B cell (primary cell): ENCODE measurements around the gene GSTP1. TPM values are rescaled to one million over a fixed set of nuclear protein-coding genes. Genes with fewer than 3 reads are reported as not detected.

ENCODE experiments used
- ATAC-seq: fragments of 200-7000 bp; cut with Tn5 transposase; one replicate; pipeline ENCODE4 v1.10.0; 2021; ENCODE audit warnings: low read depth, mild to moderate bottlenecking, moderate number of reproducible peaks, moderate library complexity
- CTCF ChIA-PET: fragments of 350-600 bp; sonication (Branson Sonifier 250); formaldehyde crosslinking; loops from one replicate; lab custom pipeline; 2021; ENCODE audit warnings: antibody characterized with exemption, inconsistent platforms; lab: Charles Lee
- POLR2A ChIA-PET: fragments of 350-600 bp; sonication (Branson Sonifier 250); formaldehyde crosslinking; loops from one replicate; lab custom pipeline; 2021; ENCODE audit warnings: antibody characterized with exemption; lab: Charles Lee
- DNase-seq: peaks from one replicate; pipeline ENCODE4 v3.0.0; 2013
- H2AFZ ChIP-seq: 2 replicates; pipeline ENCODE4 v1.6.1; 2012; ENCODE audit warnings: mild to moderate bottlenecking, low read depth, low read length; ENCODE audit not compliant: insufficient read depth, poor library complexity, severe bottlenecking
- H3K27ac ChIP-seq, 2 donors: 1 replicate in 1 of 2; 2 replicates in 1 of 2; pipeline ENCODE4 v1.5.1; 2012 to 2013; ENCODE audit warnings: low read length in 2 of 2, mild to moderate bottlenecking in 2 of 2, moderate library complexity in 1 of 2
- H3K27me3 ChIP-seq, 4 experiments: fragments of 200-600 bp in 1 of 4; sonication (generic) in 1 of 4; replicated peaks in 1 of 4; 1 replicate in 2 of 4; 2 replicates in 2 of 4; pipeline versions ENCODE4 v1.6.1 to v1.7.0; 2013 to 2016; ENCODE audit warnings: low read length in 3 of 4, mild to moderate bottlenecking in 2 of 4, mixed read lengths in 1 of 4, moderate library complexity in 1 of 4; ENCODE audit not compliant: insufficient read depth in 4 of 4, control insufficient read depth in 3 of 4; ENCODE audit errors: control extremely low read depth in 1 of 4
- H3K36me3 ChIP-seq, 2 experiments: replicated peaks in 1 of 2; 1 replicate in 1 of 2; 2 replicates in 1 of 2; pipeline versions ENCODE4 v1.6.1 to v1.7.1; 2013; ENCODE audit warnings: low read length in 1 of 2; ENCODE audit not compliant: insufficient read depth in 2 of 2, control insufficient read depth in 1 of 2; ENCODE audit errors: control extremely low read depth in 1 of 2, extremely low read depth in 1 of 2
- H3K4me1 ChIP-seq, 2 donors: fragments of 200-600 bp in 1 of 2; sonication (generic) in 1 of 2; 1 replicate in 1 of 2; 2 replicates in 1 of 2; pipeline versions ENCODE4 v1.5.1 to v1.6.1; 2013 to 2017; ENCODE audit warnings: low read length in 2 of 2; ENCODE audit not compliant: control insufficient read depth in 2 of 2, insufficient read depth in 2 of 2
- H3K4me2 ChIP-seq: replicated peaks from 2 replicates; pipeline ENCODE3; 2012; ENCODE audit warnings: mild to moderate bottlenecking, low read depth, low read length; ENCODE audit not compliant: poor library complexity, severe bottlenecking
- H3K4me3 ChIP-seq, 5 experiments: fragments of 200-600 bp in 1 of 5; sonication (generic) in 1 of 5; 1 replicate in 3 of 5; 2 replicates in 2 of 5; pipeline versions ENCODE4 v1.5.1 to v1.7.0; 2011 to 2016; ENCODE audit warnings: low read length in 4 of 5, mild to moderate bottlenecking in 4 of 5, low read depth in 2 of 5, control low read depth in 1 of 5, moderate library complexity in 1 of 5; ENCODE audit not compliant: insufficient read depth in 1 of 5; ENCODE audit errors: control extremely low read depth in 1 of 5, extremely low read depth in 1 of 5
- H3K79me2 ChIP-seq: fragments of 200-600 bp; sonication (generic); one replicate; pipeline ENCODE4 v1.6.0; 2016; ENCODE audit warnings: low read length; ENCODE audit not compliant: control insufficient read depth, insufficient read depth
- H3K9ac ChIP-seq: fragments of 200-600 bp; sonication (generic); 2 replicates; pipeline ENCODE4 v1.6.1; 2017; ENCODE audit warnings: mild to moderate bottlenecking, low read length, moderate library complexity
- H3K9me3 ChIP-seq, 3 donors: one replicate each; pipeline versions ENCODE4 v1.6.1 to v1.7.1; 2013; ENCODE audit warnings: low read length in 2 of 3; ENCODE audit not compliant: control insufficient read depth in 2 of 3, insufficient read depth in 1 of 3; ENCODE audit errors: control extremely low read depth in 1 of 3
- H4K20me1 ChIP-seq: 2 replicates; pipeline ENCODE4 v1.6.0; 2012; ENCODE audit warnings: mild to moderate bottlenecking, low read length; ENCODE audit not compliant: insufficient read depth, control insufficient read depth, poor library complexity, severe bottlenecking
- H3K27ac Mint-ChIP-seq: one replicate; pipeline ENCODE4 v1.8.0; 2021; ENCODE audit warnings: mixed read lengths
- H3K27me3 Mint-ChIP-seq: one replicate; pipeline ENCODE4 v1.8.0; 2021; ENCODE audit warnings: mixed read lengths
- H3K4me1 Mint-ChIP-seq: one replicate; pipeline ENCODE4 v1.8.0; 2021; ENCODE audit warnings: mixed read lengths
- H3K4me3 Mint-ChIP-seq: one replicate; pipeline ENCODE4 v1.8.0; 2021; ENCODE audit warnings: mixed read lengths
- H3K9me3 Mint-ChIP-seq: one replicate; pipeline ENCODE4 v1.8.0; 2022; ENCODE audit warnings: mixed read lengths; ENCODE audit not compliant: insufficient read depth
- EZH2 ChIP-seq: IDR thresholded peaks from 2 replicates; pipeline ENCODE4 v1.6.1; 2012; ENCODE audit warnings: borderline replicate concordance, low read depth, mild to moderate bottlenecking, moderate library complexity, low read length; ENCODE audit not compliant: insufficient read depth, poor library complexity, severe bottlenecking
- WGBS: methylation state at CpG from one replicate; pipeline ENCODE4 v1.1.5; 2013; ENCODE audit warnings: missing lambda C conversion rate; ENCODE audit not compliant: insufficient coverage; 5-methylcytosine and 5-hydroxymethylcytosine counted together
- intact Hi-C: fragments of 100-400 bp; cut with micrococcal nuclease; formaldehyde crosslinking; loops from one replicate; pipeline ENCODE4 v1.10.0; 2022
- polyA plus RNA-seq: library from polyadenylated mRNA; depleted of rRNA; stranded (reverse); fragments of >200 nt; gene quantifications from 2 replicates; pipeline ENCODE4 v1.2.3, GENCODE V29; 2012
- total RNA-seq, 2 donors: library from RNA; stranded (reverse); fragments of 120-200 nt in 1 of 2; gene quantifications; 1 replicate in 1 of 2; 2 replicates in 1 of 2; pipeline versions ENCODE4 v1.2.3 to v1.2.4, GENCODE V29; 2013 to 2022
- TF ChIP-seq, protein P1 (sequence below): fragments of 200-600 bp; IDR thresholded peaks from one replicate; pipeline ENCODE4 v1.8.0; 2022; ENCODE audit warnings: antibody characterized with exemption, mild to moderate bottlenecking

GSTP1 gene
- total and polyA plus RNA-seq, 2 donors (not counting 1 experiment from before 2014, with no cell fraction given) = 200 to 313 TPM

DNA sequence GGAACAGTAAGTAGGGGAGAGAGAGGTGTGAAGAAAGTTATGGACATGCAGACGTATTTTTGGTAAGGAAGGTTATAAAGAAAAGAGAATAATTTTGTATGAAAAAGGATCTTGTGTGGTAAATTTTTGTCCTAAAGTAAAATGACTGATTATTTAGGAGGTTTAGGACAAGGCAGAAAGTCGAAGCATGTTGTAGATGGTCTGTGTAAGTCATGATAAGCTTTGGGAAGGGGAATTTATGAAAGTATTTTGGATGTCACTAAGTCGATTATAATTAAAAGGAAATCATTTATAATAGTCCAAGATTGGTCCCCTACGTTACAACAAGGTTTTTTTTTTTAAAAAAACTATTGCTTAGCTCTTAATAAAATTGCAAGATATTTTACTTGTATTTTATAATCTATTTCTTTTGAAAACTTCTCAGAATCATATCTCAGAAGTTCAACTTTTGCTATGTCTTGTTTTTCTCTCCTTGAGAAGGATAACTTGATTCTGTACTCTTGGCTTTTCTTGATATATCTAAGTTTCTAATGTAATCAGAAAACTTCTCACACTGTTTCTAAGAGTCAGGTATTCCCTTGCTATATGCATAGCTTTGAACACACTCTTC is 49.4 kb upstream of the GSTP1 start:
- no peaks in the 10 kb centered on the region for H3K79me2 ChIP-seq
- H3K36me3 ChIP-seq = no peaks in the 10 kb centered on the region
- Mint-ChIP-seq H3K4me1 (no peaks in the 10 kb centered on the region), H3K27me3 (peaks cover 9% of the 10 kb centered on the region), H3K4me3 (no peak overlapping the region), H3K27ac (no peak overlapping the region), H3K9me3 (peaks cover 5% of the 10 kb centered on the region)
- WGBS = 33% methylated on average over 2 of the region's 4 CpGs
- DNase-seq (no peak), ATAC-seq (no peak)
- ChIA-PET CTCF (interaction anchor here (0.6 kb wide), 1 partner anchor 28 kb away, joined by 3 read pairs; no protein-coding TSS in a partner anchor), POLR2A (no interaction called here)
- TF ChIP-seq, protein P1, sequence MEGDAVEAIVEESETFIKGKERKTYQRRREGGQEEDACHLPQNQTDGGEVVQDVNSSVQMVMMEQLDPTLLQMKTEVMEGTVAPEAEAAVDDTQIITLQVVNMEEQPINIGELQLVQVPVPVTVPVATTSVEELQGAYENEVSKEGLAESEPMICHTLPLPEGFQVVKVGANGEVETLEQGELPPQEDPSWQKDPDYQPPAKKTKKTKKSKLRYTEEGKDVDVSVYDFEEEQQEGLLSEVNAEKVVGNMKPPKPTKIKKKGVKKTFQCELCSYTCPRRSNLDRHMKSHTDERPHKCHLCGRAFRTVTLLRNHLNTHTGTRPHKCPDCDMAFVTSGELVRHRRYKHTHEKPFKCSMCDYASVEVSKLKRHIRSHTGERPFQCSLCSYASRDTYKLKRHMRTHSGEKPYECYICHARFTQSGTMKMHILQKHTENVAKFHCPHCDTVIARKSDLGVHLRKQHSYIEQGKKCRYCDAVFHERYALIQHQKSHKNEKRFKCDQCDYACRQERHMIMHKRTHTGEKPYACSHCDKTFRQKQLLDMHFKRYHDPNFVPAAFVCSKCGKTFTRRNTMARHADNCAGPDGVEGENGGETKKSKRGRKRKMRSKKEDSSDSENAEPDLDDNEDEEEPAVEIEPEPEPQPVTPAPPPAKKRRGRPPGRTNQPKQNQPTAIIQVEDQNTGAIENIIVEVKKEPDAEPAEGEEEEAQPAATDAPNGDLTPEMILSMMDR = no peak
- no peak for TF ChIP-seq EZH2
- H3K4me2 ChIP-seq = no peak overlapping the region
- intact Hi-C loops = loop anchor here (10.0 kb wide), 1 partner anchor 879 kb away; no protein-coding TSS in a partner anchor
- H3K9me3 ChIP-seq = peaks cover 0 to 13% (median 13%) of the 10 kb centered on the region in 3 donors
- H4K20me1 ChIP-seq = no peaks in the 10 kb centered on the region
- H3K27me3 ChIP-seq = peaks cover 0 to 5% (median 0%) of the 10 kb centered on the region in 4 experiments
- H3K27ac ChIP-seq = no peak overlapping the region
- no peak overlapping the region for H3K9ac ChIP-seq
- H3K4me1 ChIP-seq = no peaks in the 10 kb centered on the region
- no peak overlapping the region for H3K4me3 ChIP-seq
- H2AFZ ChIP-seq = no peak overlapping the region

DNA sequence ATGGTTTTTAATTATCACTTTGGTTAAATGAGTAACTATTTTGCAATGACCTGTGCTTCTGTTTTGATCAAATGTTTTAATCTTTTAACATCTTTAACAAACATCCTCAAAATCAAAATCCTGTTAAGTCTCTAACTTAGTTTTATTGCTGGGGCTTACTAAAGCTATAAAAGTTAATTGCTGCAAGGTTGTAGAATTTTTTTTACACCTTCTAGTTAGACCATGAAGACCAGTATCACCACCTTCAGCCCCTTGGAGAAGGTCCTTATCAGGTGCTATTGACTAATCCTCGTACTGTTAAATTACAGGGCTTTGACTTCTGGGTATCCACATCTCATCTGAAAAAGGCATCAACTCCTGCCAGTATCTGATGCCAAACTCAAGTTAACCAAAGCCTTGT is 48.1 kb upstream of the GSTP1 start:
- no peaks in the 10 kb centered on the region for H3K4me1 Mint-ChIP-seq
- Histone ChIP-seq H3K79me2 (no peaks in the 10 kb centered on the region), H3K9me3 (peaks cover 0 to 13% (median 13%) of the 10 kb centered on the region in 3 donors), H3K36me3 (no peaks in the 10 kb centered on the region), H3K27ac (no peak overlapping the region), H3K4me3 (no peak overlapping the region), H4K20me1 (no peaks in the 10 kb centered on the region), H3K4me2 (no peak overlapping the region), H3K9ac (no peak overlapping the region), H2AFZ (no peak overlapping the region), H3K4me1 (no peaks in the 10 kb centered on the region), H3K27me3 (peaks cover 0 to 3% (median 0%) of the 10 kb centered on the region in 4 experiments)
- 100% methylated on average over 1 of the region's 1 CpG for WGBS
- peaks cover 6% of the 10 kb centered on the region for H3K27me3 Mint-ChIP-seq
- no peak overlapping the region for H3K27ac Mint-ChIP-seq
- H3K4me3 Mint-ChIP-seq = no peak overlapping the region
- peaks cover 5% of the 10 kb centered on the region for H3K9me3 Mint-ChIP-seq
- ATAC-seq = no peak
- no peak for TF ChIP-seq EZH2
- TF ChIP-seq, protein P1 = no peak
- DNase-seq = no peak
- ChIA-PET POLR2A (no interaction called here), CTCF (no interaction called here)
- intact Hi-C loops = loop anchor here (10.0 kb wide), 1 partner anchor 881 kb away; no protein-coding TSS in a partner anchor
